ENCODE measurements around the gene PPCDC. TPM values are rescaled to one million over a fixed set of nuclear protein-coding genes. Genes with fewer than 3 reads are reported as not detected.

Gene PPCDC, protein sequence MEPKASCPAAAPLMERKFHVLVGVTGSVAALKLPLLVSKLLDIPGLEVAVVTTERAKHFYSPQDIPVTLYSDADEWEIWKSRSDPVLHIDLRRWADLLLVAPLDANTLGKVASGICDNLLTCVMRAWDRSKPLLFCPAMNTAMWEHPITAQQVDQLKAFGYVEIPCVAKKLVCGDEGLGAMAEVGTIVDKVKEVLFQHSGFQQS
- 7.4 and 7.8 TPM in 2 replicates for total RNA-seq

- DNase-seq (ENCODE audit: low read depth): peak; percentile 95
- peak within 1 kb of the TSS; percentile 90 for H3K4me3 ChIP-seq (ENCODE audit: low read depth, low read length)
- TF ChIP-seq, protein P1, sequence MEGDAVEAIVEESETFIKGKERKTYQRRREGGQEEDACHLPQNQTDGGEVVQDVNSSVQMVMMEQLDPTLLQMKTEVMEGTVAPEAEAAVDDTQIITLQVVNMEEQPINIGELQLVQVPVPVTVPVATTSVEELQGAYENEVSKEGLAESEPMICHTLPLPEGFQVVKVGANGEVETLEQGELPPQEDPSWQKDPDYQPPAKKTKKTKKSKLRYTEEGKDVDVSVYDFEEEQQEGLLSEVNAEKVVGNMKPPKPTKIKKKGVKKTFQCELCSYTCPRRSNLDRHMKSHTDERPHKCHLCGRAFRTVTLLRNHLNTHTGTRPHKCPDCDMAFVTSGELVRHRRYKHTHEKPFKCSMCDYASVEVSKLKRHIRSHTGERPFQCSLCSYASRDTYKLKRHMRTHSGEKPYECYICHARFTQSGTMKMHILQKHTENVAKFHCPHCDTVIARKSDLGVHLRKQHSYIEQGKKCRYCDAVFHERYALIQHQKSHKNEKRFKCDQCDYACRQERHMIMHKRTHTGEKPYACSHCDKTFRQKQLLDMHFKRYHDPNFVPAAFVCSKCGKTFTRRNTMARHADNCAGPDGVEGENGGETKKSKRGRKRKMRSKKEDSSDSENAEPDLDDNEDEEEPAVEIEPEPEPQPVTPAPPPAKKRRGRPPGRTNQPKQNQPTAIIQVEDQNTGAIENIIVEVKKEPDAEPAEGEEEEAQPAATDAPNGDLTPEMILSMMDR (IDR thresholded peaks at IDR 0.05; ENCODE audit: insufficient read depth, low read depth, low read length): no peak
These were observed at the start of gene PPCDC for GRCh38 chr15:75023181-75023871. PPCDC (plus strand) TSS chr15:75023590; CDS start chr15:75028319, 4,729 bp downstream.

- TF ChIP-seq, protein P1 (IDR thresholded peaks at IDR 0.05; ENCODE audit: insufficient read depth, low read depth, low read length): peak; percentile 4
- no peak for DNase-seq (ENCODE audit: low read depth)
- no peak overlapping the region for H3K4me3 ChIP-seq (ENCODE audit: low read depth, low read length)
These were observed 47.2 kb upstream of the PPCDC start for GRCh38 chr15:74976159-74976558.

- no peak overlapping the region for H3K4me3 ChIP-seq (ENCODE audit: low read depth, low read length)
- no peak for DNase-seq (ENCODE audit: low read depth)
- TF ChIP-seq, protein P1 (IDR thresholded peaks at IDR 0.05; ENCODE audit: insufficient read depth, low read depth, low read length): no peak
These were observed 45.8 kb upstream of the PPCDC start for GRCh38 chr15:74977599-74977998.

DNA sequence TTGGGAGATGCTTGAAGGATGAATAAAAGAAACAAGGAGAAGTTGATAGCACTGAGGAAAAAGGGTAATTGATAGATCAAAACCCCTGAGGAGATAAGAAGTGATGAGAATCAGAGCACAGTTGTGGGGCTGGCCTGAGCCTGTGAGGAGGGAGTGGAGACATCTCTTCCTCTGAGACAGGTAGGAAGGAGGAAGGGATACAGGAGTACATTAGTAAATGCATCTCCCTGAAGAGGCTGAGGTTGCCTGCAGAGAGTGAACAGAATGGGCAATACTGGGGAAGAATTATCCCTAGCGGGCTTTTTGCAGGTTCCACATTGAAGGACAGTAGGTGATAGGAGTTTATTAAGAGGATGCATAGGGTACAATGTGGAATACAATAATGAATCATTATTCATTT is 45.3 kb upstream of the PPCDC start:
- no peak for DNase-seq (ENCODE audit: low read depth)
- TF ChIP-seq, protein P1 (IDR thresholded peaks at IDR 0.05; ENCODE audit: insufficient read depth, low read depth, low read length): no peak
- no peak overlapping the region for H3K4me3 ChIP-seq (ENCODE audit: low read depth, low read length)

DNA sequence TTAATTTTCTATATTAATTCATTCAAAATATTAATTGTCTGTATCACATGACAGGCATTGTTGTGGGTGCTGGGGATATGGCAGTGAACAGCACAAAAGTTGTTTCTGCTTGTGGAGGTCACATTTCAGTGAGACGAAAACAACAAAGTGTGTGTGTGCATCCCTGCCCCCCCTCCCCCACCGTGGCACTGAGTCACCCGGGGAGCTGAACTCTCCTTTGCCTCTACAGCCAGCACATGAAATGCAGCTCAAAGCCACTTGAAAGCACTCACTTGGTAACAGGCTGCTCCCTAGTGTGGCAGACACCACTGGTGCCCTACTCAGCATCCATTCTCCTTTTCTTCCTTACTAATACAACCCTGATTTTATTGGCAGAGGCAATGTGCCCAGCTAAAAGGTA is 44.9 kb upstream of the PPCDC start:
- TF ChIP-seq, protein P1 (IDR thresholded peaks at IDR 0.05; ENCODE audit: insufficient read depth, low read depth, low read length): no peak
- DNase-seq (ENCODE audit: low read depth): no peak
- no peak overlapping the region for H3K4me3 ChIP-seq (ENCODE audit: low read depth, low read length)

DNA sequence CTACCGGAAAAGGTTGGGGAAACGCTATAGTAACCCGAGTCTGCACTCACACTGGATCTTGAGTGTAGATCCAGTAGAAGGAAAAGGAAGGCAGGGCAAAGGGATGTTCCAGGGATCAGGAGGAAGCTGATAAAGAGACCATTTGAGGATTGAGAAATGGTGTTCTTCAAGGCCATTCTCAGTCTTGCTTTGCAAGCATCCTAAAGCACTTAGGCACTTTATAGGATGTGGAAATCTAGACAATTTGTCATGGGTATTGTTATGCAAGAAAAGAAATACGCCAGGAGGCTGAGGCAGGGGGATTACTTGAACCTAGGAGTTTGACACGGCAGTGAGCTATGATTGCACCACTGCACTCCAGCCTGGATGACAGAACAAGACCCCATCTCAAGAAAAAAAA is 41.2 kb upstream of the PPCDC start:
- H3K4me3 ChIP-seq (ENCODE audit: low read depth, low read length): no peak overlapping the region
- DNase-seq (ENCODE audit: low read depth): peak; percentile 33
- TF ChIP-seq, protein P1 (IDR thresholded peaks at IDR 0.05; ENCODE audit: insufficient read depth, low read depth, low read length): no peak

Measured in fibroblast of villous mesenchyme (primary cell).